NT2/D1 (cell line): ENCODE results near the gene ARSB.
"Not testable (repeated sequence)": the region's sequence is repeated elsewhere in the genome, so short reads cannot be mapped to it uniquely, and the experiment has no call there.

Experiments used
- SUZ12 ChIP-seq: IDR thresholded peaks from 2 replicates; pipeline ENCODE4 v1.6.1; 2011; ENCODE audit not compliant: insufficient read length, insufficient read depth; ENCODE audit errors: extremely low read depth
- YY1 ChIP-seq: IDR thresholded peaks from 2 replicates; pipeline ENCODE4 v1.6.1; 2011; ENCODE audit not compliant: insufficient read length, insufficient read depth
- ZNF274 ChIP-seq: IDR thresholded peaks from 2 replicates; pipeline ENCODE4 v1.6.1; 2011; ENCODE audit warnings: mild to moderate bottlenecking, low read depth, low read length

DNA sequence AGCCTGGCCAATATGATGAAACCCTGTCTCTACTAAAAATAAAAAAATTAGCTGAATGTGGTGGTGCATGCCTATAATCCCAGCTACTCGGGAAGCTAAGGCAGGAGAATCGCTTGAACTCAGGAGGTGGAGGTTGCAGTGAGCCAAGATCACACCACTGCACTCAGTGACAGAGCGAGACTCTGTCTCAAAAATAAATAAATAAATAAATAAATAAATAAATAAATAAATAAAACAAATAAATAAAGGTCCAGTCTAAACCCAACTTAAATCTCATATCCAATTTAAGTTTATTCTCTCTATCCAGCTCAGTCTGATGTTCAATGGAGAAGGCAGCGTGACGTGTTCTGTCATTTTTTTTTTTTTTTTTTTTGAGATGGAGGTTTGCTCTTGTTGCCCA lies 222.4 kb downstream of the ARSB start:
- TF ChIP-seq SUZ12, YY1, ZNF274: not testable (repeated sequence)
